Keratinocyte (primary cell): ENCODE measurements around the gene HSPBP1.

Experiments
- CTCF ChIP-seq, 3 experiments: IDR thresholded peaks in 1 of 3; conservative IDR thresholded peaks in 1 of 3; optimal IDR thresholded peaks in 1 of 3; 2 replicates in 2 of 3; 3 replicates in 1 of 3; pipeline versions ENCODE3 to v1.5.1; 2011; ENCODE audit warnings: low read length in 3 of 3, mild to moderate bottlenecking in 3 of 3, moderate library complexity in 2 of 3, control low read depth in 1 of 3, inconsistent platforms in 1 of 3; ENCODE audit not compliant: insufficient read depth in 2 of 3; ENCODE audit errors: extremely low read depth in 1 of 3
- EZH2 ChIP-seq: IDR thresholded peaks from one replicate; pipeline ENCODE4 v1.6.1; 2012; ENCODE audit warnings: inconsistent platforms, mild to moderate bottlenecking, low read length, moderate library complexity

GRCh38 chr19:55232986-55233385 is 46.9 kb downstream of the HSPBP1 start:
- no peak for TF ChIP-seq CTCF (optimal IDR thresholded peaks at IDR 0.05 in 1 of 3, IDR thresholded peaks at IDR 0.05 in 1 of 3, conservative IDR thresholded peaks at IDR 0.05 in 1 of 3; ENCODE audit: extremely low read depth in 1 of 3, insufficient read depth in 2 of 3, low read length in 3 of 3)
- no peak for TF ChIP-seq EZH2
